Activated T-helper 17 cell treated with anti-CD3 and anti-CD28 coated beads, Interleukin-2, amount 50 U/mL, for 72 hours (primary cell): ENCODE results near the gene MAP2K6. TPM values are rescaled to one million over a fixed set of nuclear protein-coding genes. Genes with fewer than 3 reads are reported as not detected.

Experiments
- ATAC-seq: fragments of 150-1000 bp; cut with Tn5 transposase; replicated peaks from 2 replicates; pipeline ENCODE4 v1.10.0; 2021; ENCODE audit warnings: mild to moderate bottlenecking, moderate library complexity
- H3K27ac Mint-ChIP-seq: one replicate; pipeline ENCODE4 v1.8.0; 2022; ENCODE audit warnings: mixed read lengths
- H3K27me3 Mint-ChIP-seq: one replicate; pipeline ENCODE4 v1.8.0; 2022; ENCODE audit warnings: mixed read lengths
- H3K36me3 Mint-ChIP-seq: one replicate; pipeline ENCODE4 v1.8.0; 2022; ENCODE audit warnings: low read depth, mild to moderate bottlenecking, mixed read lengths
- H3K4me1 Mint-ChIP-seq: one replicate; pipeline ENCODE4 v1.8.0; 2022; ENCODE audit warnings: mixed read lengths
- H3K4me3 Mint-ChIP-seq: one replicate; pipeline ENCODE4 v1.8.0; 2022; ENCODE audit warnings: mild to moderate bottlenecking, mixed read lengths
- H3K9me3 Mint-ChIP-seq: one replicate; pipeline ENCODE4 v1.8.0; 2022; ENCODE audit warnings: mixed read lengths
- total RNA-seq, 2 donors: library from RNA; stranded (reverse); gene quantifications; one replicate each; pipeline ENCODE4 v1.2.3, GENCODE V29; 2022

MAP2K6 gene
- total RNA-seq, 2 donors from 2014 or later: 2.4 to 3.9 TPM

DNA sequence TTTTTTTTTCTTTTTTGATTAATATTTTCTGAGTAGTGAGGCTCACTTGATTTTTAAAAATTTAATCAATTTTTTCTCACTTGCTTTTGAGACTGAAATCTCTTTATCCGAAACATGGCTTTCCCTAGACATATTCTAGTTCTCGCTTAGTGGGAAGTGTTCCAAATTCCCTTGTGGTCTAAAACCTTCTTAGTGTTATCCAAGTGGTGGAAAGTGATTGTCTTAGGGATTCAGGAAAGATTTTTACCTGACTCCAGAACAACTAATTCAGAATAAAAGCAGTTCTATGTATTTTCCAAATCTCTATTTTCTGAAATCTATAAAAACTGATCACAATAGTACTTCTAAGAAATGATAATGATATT is 178.8 kb downstream of the MAP2K6 start:
- ATAC-seq: no peak
- H3K9me3 Mint-ChIP-seq: no peaks in the 10 kb centered on the region
- H3K27ac Mint-ChIP-seq: no peak overlapping the region
- peaks cover 4% of the 10 kb centered on the region for H3K27me3 Mint-ChIP-seq
- H3K36me3 Mint-ChIP-seq: no peaks in the 10 kb centered on the region
- H3K4me1 Mint-ChIP-seq: no peaks in the 10 kb centered on the region
- H3K4me3 Mint-ChIP-seq: no peak overlapping the region

DNA sequence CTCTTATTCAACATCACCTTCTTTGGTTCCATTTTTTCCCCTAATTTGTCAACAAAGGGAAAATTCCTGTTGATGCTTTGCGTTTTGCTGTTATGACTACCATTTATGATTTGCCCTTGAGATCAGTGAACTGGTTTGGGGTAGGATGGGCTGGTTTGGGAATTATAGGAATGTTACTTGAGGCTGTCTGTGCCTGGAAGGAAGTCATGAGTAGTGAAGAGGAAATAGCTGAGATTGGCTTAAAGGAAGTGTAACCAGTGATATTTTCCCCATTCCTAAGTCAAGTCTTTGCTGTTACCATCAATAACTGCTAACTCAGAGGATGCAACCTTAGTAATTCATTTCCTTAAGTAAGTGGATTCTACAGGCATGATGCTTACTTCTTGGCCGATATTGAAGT is 179.2 kb downstream of the MAP2K6 start:
- no peaks in the 10 kb centered on the region for H3K4me1 Mint-ChIP-seq
- no peaks in the 10 kb centered on the region for H3K36me3 Mint-ChIP-seq
- no peak overlapping the region for H3K4me3 Mint-ChIP-seq
- no peak overlapping the region for H3K27ac Mint-ChIP-seq
- ATAC-seq: no peak
- peaks cover 4% of the 10 kb centered on the region for H3K27me3 Mint-ChIP-seq
- no peaks in the 10 kb centered on the region for H3K9me3 Mint-ChIP-seq

DNA sequence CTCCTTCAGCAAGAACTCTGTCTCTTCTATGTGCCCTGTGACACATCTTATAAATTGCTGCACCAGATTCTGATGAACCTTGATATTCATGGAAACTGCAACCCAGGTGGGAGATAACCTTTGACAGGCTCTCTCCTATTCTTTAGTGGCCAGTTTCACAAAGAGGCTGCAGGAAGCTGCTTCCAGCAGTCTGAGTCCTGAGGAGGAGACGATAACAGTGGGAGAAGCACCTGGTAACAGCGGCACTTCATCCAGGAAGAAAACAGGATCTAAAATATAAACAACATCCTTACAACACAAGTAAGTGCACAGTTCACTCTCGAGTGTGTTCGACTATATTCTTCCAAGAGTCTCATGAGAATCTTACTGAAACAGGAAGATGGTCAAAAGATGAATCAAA is 180.1 kb downstream of the MAP2K6 start:
- H3K9me3 Mint-ChIP-seq: no peaks in the 10 kb centered on the region
- ATAC-seq: no peak
- H3K36me3 Mint-ChIP-seq: no peaks in the 10 kb centered on the region
- no peaks in the 10 kb centered on the region for H3K4me1 Mint-ChIP-seq
- no peak overlapping the region for H3K4me3 Mint-ChIP-seq
- H3K27ac Mint-ChIP-seq: no peak overlapping the region
- peaks cover 4% of the 10 kb centered on the region for H3K27me3 Mint-ChIP-seq

DNA sequence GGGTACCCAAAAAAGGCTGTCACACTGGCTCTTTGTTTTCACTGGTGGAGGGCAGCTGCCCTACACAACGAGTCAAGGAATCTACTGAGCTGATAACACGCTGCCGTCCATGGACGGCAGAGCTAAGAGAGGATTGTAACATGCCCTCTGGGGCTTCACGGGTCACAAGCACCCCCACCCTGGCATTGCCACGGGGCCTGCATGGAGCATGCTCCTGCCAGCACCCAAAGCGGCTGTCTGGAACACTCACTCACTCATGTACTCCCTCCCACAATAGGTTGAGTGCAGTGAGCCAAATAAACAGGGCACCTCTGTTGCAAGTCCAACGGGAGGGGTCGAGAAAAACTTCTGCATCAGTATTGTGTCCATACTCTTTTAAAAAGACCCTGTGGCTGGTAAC is 181.6 kb downstream of the MAP2K6 start:
- H3K9me3 Mint-ChIP-seq: no peaks in the 10 kb centered on the region
- ATAC-seq: no peak
- H3K36me3 Mint-ChIP-seq: no peaks in the 10 kb centered on the region
- no peak overlapping the region for H3K27ac Mint-ChIP-seq
- H3K4me3 Mint-ChIP-seq: no peak overlapping the region
- H3K27me3 Mint-ChIP-seq: no peaks in the 10 kb centered on the region
- H3K4me1 Mint-ChIP-seq: no peaks in the 10 kb centered on the region

DNA sequence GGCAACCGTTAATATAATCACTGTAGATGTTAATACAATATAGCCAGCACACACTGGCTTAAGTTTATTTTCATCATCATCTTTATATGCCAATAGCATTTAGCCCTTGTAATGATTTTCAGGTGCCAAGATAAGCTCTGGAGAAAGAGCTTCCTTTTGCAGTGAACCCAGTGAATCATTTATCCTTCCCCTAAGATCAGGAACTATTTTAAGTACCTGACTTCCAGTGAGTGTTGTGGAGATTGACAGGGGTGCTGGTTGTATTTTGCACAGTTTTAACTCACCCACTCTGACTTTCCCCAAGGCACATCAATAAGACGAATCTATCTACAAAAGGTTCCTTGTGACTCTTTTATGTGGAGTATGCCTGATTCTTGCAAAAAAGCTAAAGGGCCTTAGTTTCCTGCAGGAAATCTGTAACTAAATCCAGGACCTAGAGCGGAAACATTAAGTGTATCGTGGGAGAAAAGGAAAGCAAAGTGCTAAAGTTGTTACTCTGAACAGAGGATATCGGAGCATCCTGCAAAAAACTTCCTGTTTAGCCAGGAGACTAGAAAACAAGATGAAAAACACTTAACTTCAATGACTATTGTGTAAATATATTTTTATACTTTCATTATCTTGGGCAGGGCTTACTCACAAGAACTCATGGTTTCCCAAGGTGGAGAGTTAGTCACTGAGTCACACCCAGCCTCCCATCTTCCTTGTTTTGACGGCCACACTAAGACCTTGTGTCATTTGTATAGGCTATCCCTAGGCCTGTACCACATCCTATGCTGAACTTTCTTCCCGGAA is 183.6 kb downstream of the MAP2K6 start:
- Mint-ChIP-seq H3K4me1 (peaks cover 8% of the 10 kb centered on the region), H3K9me3 (no peaks in the 10 kb centered on the region), H3K27me3 (no peaks in the 10 kb centered on the region), H3K27ac (no peak overlapping the region), H3K4me3 (no peak overlapping the region), H3K36me3 (no peaks in the 10 kb centered on the region)
- no peak for ATAC-seq

DNA sequence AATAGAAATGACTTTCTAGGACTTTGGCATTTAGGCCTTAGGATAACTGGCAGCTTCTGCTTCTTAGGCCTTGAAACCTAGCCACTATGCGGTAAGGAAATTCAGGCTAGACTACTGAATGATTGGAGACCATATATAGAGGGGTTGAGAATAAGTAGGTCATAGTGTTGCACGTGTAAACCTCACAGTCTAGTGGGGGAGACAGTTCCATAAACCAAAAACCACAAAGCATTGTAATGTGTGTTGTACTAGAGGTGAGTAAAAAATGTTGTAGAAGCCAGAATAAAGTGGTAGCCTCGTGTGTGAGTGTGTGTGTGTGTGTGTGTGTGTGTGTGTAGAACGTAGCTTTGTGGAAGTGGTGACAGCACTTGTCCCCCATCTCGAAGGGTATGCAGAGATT is 188.5 kb downstream of the MAP2K6 start:
- Mint-ChIP-seq H3K27ac (peak overlapping the region; percentile 7), H3K4me3 (peak overlapping the region; percentile 2), H3K36me3 (no peaks in the 10 kb centered on the region), H3K27me3 (no peaks in the 10 kb centered on the region), H3K4me1 (peaks cover 19% of the 10 kb centered on the region), H3K9me3 (no peaks in the 10 kb centered on the region)
- ATAC-seq: peak; percentile 72

Other genes with a start within 250 kb of the MAP2K6 start
- 1 to 10 TPM; 1.1 to 5.1 TPM for gene ABCA10, start 185.9 kb upstream of the MAP2K6 start, total RNA-seq
- 10 to 100 TPM; 17.1 to 77.9 TPM for gene ABCA5, start 87.6 kb upstream of the MAP2K6 start, total RNA-seq